OCI-LY7 (cell line): ENCODE results near the gene PNMA6F. TPM values are rescaled to one million over a fixed set of nuclear protein-coding genes. Genes with fewer than 3 reads are reported as not detected.
A peak's percentile ranks its signal among the peaks of the same experiment; 100 is the strongest.

Source experiments
- BruUV-seq: library from RNA; stranded (reverse); fragments of 400-500 nt; replicated peaks from 2 replicates; lab custom pipeline; 2021; lab: Mats Ljungman, UMichigan
- CTCF ChIA-PET: fragments of 300-600 bp; sonication (Branson Sonifier 250); formaldehyde crosslinking; loops from one replicate; lab custom pipeline; 2022; ENCODE audit warnings: antibody characterized with exemption; ENCODE audit not compliant: unreplicated experiment; lab: Charles Lee
- POLR2A ChIA-PET: fragments of 300-600 bp; sonication (Branson Sonifier 250); formaldehyde crosslinking; loops from one replicate; lab custom pipeline; 2022; ENCODE audit warnings: antibody characterized with exemption; lab: Charles Lee
- DNase-seq: peaks from one replicate; pipeline ENCODE4 v3.0.0-alpha.2; 2015; ENCODE audit warnings: low spot score
- H2AFZ ChIP-seq: fragments of 200-600 bp; sonication (generic), shearing (Covaris generic); 2 replicates; pipeline ENCODE4 v1.6.1; 2014; ENCODE audit warnings: mild to moderate bottlenecking, antibody characterized with exemption, low read length, moderate library complexity
- H3K27ac ChIP-seq: fragments of 200-600 bp; sonication (generic); 2 replicates; pipeline ENCODE4 v1.5.1; 2014; ENCODE audit warnings: mixed run types, low read depth, mild to moderate bottlenecking, moderate library complexity, low read length, inconsistent platforms; ENCODE audit not compliant: poor library complexity, severe bottlenecking
- H3K36me3 ChIP-seq: fragments of 200-600 bp; sonication (generic); 2 replicates; pipeline ENCODE4 v1.6.1; 2014; ENCODE audit warnings: mild to moderate bottlenecking, antibody characterized with exemption, low read length, moderate library complexity, mixed read lengths; ENCODE audit not compliant: insufficient read depth
- H3K4me1 ChIP-seq: fragments of 200-600 bp; sonication (generic); 2 replicates; pipeline ENCODE4 v1.5.1; 2014; ENCODE audit warnings: mild to moderate bottlenecking, low read length; ENCODE audit not compliant: insufficient read depth, poor library complexity, severe bottlenecking
- H3K4me2 ChIP-seq: fragments of 200-600 bp; sonication (generic); 2 replicates; pipeline ENCODE4 v1.6.1; 2014; ENCODE audit warnings: mild to moderate bottlenecking, low read length
- H3K4me3 ChIP-seq: fragments of 200-600 bp; sonication (generic); 2 replicates; pipeline ENCODE4 v1.5.1; 2014; ENCODE audit warnings: mild to moderate bottlenecking, low read depth, low read length; ENCODE audit not compliant: poor library complexity, severe bottlenecking
- H3K79me2 ChIP-seq: fragments of 200-600 bp; sonication (generic); 2 replicates; pipeline ENCODE4 v1.6.1; 2016; ENCODE audit warnings: low read depth, mild to moderate bottlenecking, low read length, moderate library complexity, mixed read lengths; ENCODE audit not compliant: insufficient read depth
- H3K9me2 ChIP-seq: fragments of 200-600 bp; sonication (generic); 2 replicates; pipeline ENCODE4 v1.6.1; 2016; ENCODE audit warnings: mild to moderate bottlenecking, low read length, mixed read lengths; ENCODE audit not compliant: insufficient read depth
- H3K9me3 ChIP-seq: fragments of 200-600 bp; sonication (generic); 2 replicates; pipeline ENCODE4 v1.6.1; 2014; ENCODE audit warnings: mild to moderate bottlenecking, mixed run types, low read length, mixed read lengths
- H4K20me1 ChIP-seq: fragments of 200-600 bp; sonication (generic); 2 replicates; pipeline ENCODE4 v1.6.1; 2014; ENCODE audit warnings: mild to moderate bottlenecking, antibody characterized with exemption, low read length, moderate library complexity, mixed read lengths; ENCODE audit not compliant: insufficient read depth
- CTCF ChIP-seq: fragments of 200-600 bp; sonication (generic); conservative IDR thresholded peaks from 2 replicates; pipeline ENCODE4 v1.5.1; 2014; ENCODE audit warnings: mild to moderate bottlenecking, antibody characterized with exemption, low read length, moderate library complexity, mixed read lengths
- EZH2phosphoT487 ChIP-seq: fragments of 200-600 bp; sonication (generic); IDR thresholded peaks from 2 replicates; pipeline ENCODE4 v1.6.1; 2018; ENCODE audit warnings: low read depth, borderline replicate concordance, mild to moderate bottlenecking, mixed run types, antibody characterized with exemption, low read length, moderate library complexity, mixed read lengths
- intact Hi-C: fragments of 100-400 bp; cut with micrococcal nuclease; formaldehyde crosslinking; loops from one replicate; pipeline ENCODE4 v1.10.0; 2022; ENCODE audit not compliant: unreplicated experiment
- total RNA-seq, 2 experiments: library from RNA; depleted of rRNA in 1 of 2; stranded (reverse); fragments of >200 nt in 1 of 2; shearing (Covaris generic) in 1 of 2; gene quantifications; 2 replicates each; pipeline ENCODE4 v1.2.3, GENCODE V29; 2014 to 2022

The PNMA6F gene
- total RNA-seq, 2 experiments from 2014 or later: not detected

GRCh38 chrX:153339662-153340061 is 18.1 kb upstream of the PNMA6F start:
- intact Hi-C loops: no loop called here
- H3K79me2 ChIP-seq: no peaks in the 10 kb centered on the region
- H3K4me2 ChIP-seq: no peak overlapping the region
- H3K4me1 ChIP-seq: peaks cover 36% of the 10 kb centered on the region
- H3K36me3 ChIP-seq: peaks cover 48% of the 10 kb centered on the region
- no peak for TF ChIP-seq EZH2phosphoT487
- no peak for TF ChIP-seq CTCF
- no peaks in the 10 kb centered on the region for H3K9me3 ChIP-seq
- CTCF ChIA-PET: no interaction called here
- no peak overlapping the region for H2AFZ ChIP-seq
- POLR2A ChIA-PET: interaction anchor here (0.7 kb wide), 1 partner anchor 14 kb away, joined by 3 read pairs; no protein-coding TSS in a partner anchor
- no peak for DNase-seq
- no peaks in the 10 kb centered on the region for H3K9me2 ChIP-seq
- no peaks in the 10 kb centered on the region; the same call in 1 of the 2 replicates for H4K20me1 ChIP-seq
- no peak overlapping the region for H3K27ac ChIP-seq
- no peak overlapping the region for H3K4me3 ChIP-seq
- no TSS peak for BruUV-seq

- Histone ChIP-seq H2AFZ (no peak overlapping the region), H3K4me3 (no peak overlapping the region), H3K36me3 (peaks cover 42% of the 10 kb centered on the region), H3K79me2 (no peaks in the 10 kb centered on the region), H3K9me3 (no peaks in the 10 kb centered on the region), H3K9me2 (no peaks in the 10 kb centered on the region), H4K20me1 (no peaks in the 10 kb centered on the region; the same call in 1 of the 2 replicates), H3K27ac (no peak overlapping the region), H3K4me1 (peaks cover 36% of the 10 kb centered on the region), H3K4me2 (no peak overlapping the region)
- CTCF ChIA-PET: no interaction called here
- TF ChIP-seq CTCF: no peak
- TF ChIP-seq EZH2phosphoT487: no peak
- DNase-seq: no peak
- BruUV-seq: no TSS peak
- POLR2A ChIA-PET: interaction anchor here (1.5 kb wide), 1 partner anchor 13 kb away, joined by 4 read pairs; no protein-coding TSS in a partner anchor
- intact Hi-C loops: no loop called here
Observed at GRCh38 chrX:153338836-153339235, 17.3 kb upstream of the PNMA6F start.

DNA sequence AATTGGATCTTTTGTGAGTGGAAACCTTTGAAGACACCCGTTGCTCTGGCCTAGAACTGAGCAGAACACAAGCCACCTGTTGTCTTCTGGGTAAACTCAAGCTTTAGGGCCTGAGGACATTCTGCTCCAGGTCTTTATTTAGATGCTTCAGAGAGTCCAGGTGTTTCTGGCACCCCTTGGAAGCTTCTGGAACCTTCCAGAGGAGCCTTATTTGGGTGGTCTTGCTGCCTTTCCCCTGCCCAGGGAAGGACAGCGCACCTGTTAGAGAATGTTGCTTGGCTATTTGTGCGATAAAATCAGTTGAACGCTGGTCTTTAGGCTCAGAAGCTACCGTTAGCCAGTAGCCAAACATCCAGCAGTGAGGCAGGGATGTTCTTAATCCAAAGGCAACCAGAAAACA is 15.4 kb upstream of the PNMA6F start:
- POLR2A ChIA-PET: interaction anchor here (1.5 kb wide), 1 partner anchor 15 kb away, joined by 4 read pairs; no protein-coding TSS in a partner anchor
- H3K4me2 ChIP-seq: peak overlapping the region; percentile 70; the same call in 1 of the 2 replicates
- H2AFZ ChIP-seq: no peak overlapping the region
- no peak overlapping the region for H3K27ac ChIP-seq
- BruUV-seq: no TSS peak
- no peak overlapping the region for H3K4me3 ChIP-seq
- DNase-seq: no peak
- H3K9me2 ChIP-seq: no peaks in the 10 kb centered on the region; the same call in 1 of the 2 replicates
- H3K4me1 ChIP-seq: peaks cover 40% of the 10 kb centered on the region
- no peaks in the 10 kb centered on the region for H3K79me2 ChIP-seq
- CTCF ChIA-PET: no interaction called here
- no peak for TF ChIP-seq CTCF
- no peak for TF ChIP-seq EZH2phosphoT487
- intact Hi-C loops: no loop called here
- no peaks in the 10 kb centered on the region; the same call in 1 of the 2 replicates for H4K20me1 ChIP-seq
- no peaks in the 10 kb centered on the region for H3K9me3 ChIP-seq
- H3K36me3 ChIP-seq: peaks cover 42% of the 10 kb centered on the region
